DMS 273 (cell line): ENCODE data around the gene LRRC52.
"Not testable (repeated sequence)": the region's sequence is repeated elsewhere in the genome, so short reads cannot be mapped to it uniquely, and the experiment has no call there.

ENCODE experiments used
- DNase-seq: peaks from one replicate; lab custom pipeline; 2025; ENCODE audit not compliant: unreplicated experiment; lab: John Stamatoyannopoulos, UW

The LRRC52 gene

GRCh38 chr1:165580931-165581871, 37.4 kb downstream of the LRRC52 start:
- DNase-seq, result no peak

DNA sequence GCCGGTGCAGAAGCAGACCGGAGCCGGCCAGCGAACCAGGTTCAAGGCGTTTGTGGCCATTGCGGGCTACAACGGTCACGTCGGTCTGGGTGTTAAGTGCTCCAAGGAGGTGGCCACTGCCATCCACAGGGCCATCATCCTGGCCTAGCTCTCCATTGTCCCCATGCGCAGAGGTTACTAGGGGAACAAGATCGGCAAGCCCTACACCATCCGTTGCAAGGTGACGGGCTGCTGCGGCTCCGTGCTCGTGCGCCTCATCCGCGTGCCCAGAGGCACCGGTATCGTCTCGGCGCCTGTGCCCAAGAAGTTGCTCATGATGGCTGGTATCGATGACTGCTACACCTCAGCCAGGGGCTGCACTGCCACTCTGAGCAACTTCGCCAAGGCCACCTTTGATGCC, 38.1 kb downstream of the LRRC52 start:
- DNase-seq, result no peak

GRCh38 chr1:165586398-165586797, 42.6 kb downstream of the LRRC52 start:
- DNase-seq, result no peak

DNA sequence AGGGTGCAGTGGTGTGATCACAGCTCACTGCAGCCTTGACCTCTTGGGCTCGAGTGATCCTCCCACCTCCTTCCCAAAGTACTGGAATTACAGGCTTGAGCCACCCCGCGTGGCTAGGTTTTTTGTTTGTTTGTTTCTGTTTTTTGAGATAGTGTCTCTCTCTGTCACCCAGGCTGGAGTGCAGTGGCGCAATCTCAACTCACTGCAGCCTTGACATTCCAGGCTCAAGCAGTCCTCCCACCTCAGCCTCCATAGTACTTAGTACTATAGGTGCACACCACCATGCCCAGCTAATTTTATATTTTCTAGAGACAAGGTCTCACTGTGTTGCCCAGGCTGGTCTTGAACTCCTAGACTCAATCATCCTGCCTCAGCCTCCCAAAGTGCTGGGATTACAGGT, 47.6 kb downstream of the LRRC52 start:
- DNase-seq, result not testable (repeated sequence)

GRCh38 chr1:165592945-165593823, 49.4 kb downstream of the LRRC52 start:
- peak; percentile 89 for DNase-seq

DNA sequence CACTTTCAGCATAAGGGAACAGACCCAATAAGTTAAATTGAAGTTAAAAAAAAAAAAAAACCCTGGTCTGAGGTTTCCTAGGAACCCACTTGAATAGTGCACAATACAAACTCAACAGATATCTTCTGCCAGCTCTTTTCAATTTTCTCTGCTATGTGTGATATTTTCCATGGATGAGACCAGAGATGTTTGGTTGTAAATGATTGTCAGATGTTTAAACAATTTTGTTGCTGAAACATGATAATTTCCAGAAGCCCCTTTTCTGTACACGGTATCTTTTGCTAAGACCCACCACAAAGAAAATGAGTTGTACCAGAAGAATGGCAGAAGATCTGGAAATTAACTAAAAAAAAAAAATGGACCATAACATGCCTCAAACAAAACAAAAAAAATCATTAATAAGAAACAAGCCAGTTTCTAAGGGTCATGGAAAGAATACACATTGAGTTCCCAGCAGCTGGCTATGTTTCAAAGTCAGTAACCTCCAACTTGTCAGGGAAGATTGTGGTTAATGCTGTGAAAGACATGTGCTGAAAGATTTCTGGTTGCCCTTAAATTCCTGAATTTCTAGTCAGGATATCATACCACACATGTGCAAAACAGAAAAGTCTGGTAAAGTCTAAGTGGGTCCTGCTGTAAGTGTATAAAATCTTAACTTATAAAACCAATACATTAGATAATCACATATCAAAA, 51.6 kb downstream of the LRRC52 start:
- DNase-seq, result peak; percentile 11

- DNase-seq, result peak; percentile 98
These were observed 54.3 kb downstream of the LRRC52 start for GRCh38 chr1:165597883-165598675.

GRCh38 chr1:165598676-165599059, 54.9 kb downstream of the LRRC52 start:
- no peak for DNase-seq

- no peak for DNase-seq
These were observed 57.0 kb downstream of the LRRC52 start for GRCh38 chr1:165600793-165601192.

DNA sequence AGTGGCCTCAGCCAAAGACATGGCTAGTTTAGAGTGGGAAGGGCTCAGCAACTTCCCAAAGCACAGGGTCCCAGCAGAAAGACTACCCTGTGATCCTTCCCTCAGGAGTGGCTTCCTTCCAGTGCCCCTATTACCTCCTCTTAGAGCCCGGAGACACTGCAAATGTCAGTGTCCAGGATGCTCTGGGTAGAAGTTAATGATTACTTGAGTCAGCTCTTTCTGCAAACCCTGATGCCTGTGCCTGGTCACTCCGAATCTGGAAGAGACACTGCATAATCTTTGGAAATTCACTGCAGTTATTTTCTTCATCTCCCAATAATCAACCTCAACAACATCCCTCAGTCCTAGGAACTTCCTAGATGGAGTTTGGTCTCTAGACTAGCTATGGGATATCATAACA, 60.0 kb downstream of the LRRC52 start:
- no peak for DNase-seq

GRCh38 chr1:165605246-165605645, 61.4 kb downstream of the LRRC52 start:
- DNase-seq, result no peak

DNA sequence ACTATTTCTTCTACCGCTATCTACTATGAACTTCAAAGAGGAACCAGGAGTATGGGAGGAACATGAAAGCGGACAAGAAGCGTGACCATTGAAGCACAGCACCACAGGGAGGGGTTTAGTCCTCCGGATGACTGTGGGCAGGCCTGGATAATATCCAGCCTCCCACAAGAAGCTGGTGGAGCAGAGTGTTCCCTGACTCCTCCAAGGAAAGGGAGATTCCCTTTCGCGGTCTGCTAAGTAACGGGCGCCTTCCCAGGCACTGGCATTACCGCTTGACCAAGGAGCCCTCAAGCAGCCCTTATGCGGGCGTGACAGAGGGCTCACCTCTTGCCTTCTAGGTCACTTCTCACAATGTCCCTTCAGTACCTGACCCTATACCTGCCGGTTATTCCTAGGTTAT, 62.9 kb downstream of the LRRC52 start:
- not testable (repeated sequence) for DNase-seq

GRCh38 chr1:165610866-165611265, 67.1 kb downstream of the LRRC52 start:
- DNase-seq, result no peak

GRCh38 chr1:165612062-165612461, 68.3 kb downstream of the LRRC52 start:
- no peak for DNase-seq
